Esophagus (tissue), 2 donors: ENCODE measurements around the gene SMNDC1. TPM values are rescaled to one million over a fixed set of nuclear protein-coding genes. Genes with fewer than 3 reads are reported as not detected.
"Not testable (repeated sequence)": the region's sequence is repeated elsewhere in the genome, so short reads cannot be mapped to it uniquely, and the experiment has no call there.

ENCODE experiments used
- H3K27ac ChIP-seq, 2 donors: one replicate each; pipeline ENCODE4 v1.5.1; 2013; ENCODE audit warnings: low read depth in 2 of 2, mild to moderate bottlenecking in 2 of 2, inconsistent platforms in 1 of 2, low read length in 1 of 2, moderate library complexity in 1 of 2
- H3K27me3 ChIP-seq, 2 donors: one replicate each; pipeline ENCODE4 v1.6.1; 2013; ENCODE audit warnings: low read length in 2 of 2, control low read depth in 1 of 2, mild to moderate bottlenecking in 1 of 2; ENCODE audit not compliant: insufficient read depth in 2 of 2, control insufficient read depth in 1 of 2
- H3K36me3 ChIP-seq, 2 donors: one replicate each; pipeline ENCODE4 v1.6.1; 2013; ENCODE audit warnings: low read length in 1 of 2; ENCODE audit not compliant: control insufficient read depth in 2 of 2, insufficient read depth in 2 of 2
- H3K4me1 ChIP-seq, 2 donors: one replicate each; pipeline ENCODE4 v1.6.1; 2013; ENCODE audit warnings: low read length in 1 of 2; ENCODE audit not compliant: control insufficient read depth in 2 of 2, insufficient read depth in 2 of 2
- H3K4me3 ChIP-seq, 2 donors: one replicate each; pipeline ENCODE4 v1.5.1; 2013; ENCODE audit warnings: low read length in 2 of 2, mild to moderate bottlenecking in 2 of 2, low read depth in 1 of 2, moderate library complexity in 1 of 2
- H3K9me3 ChIP-seq, 2 donors: one replicate each; pipeline ENCODE4 v1.6.1; 2013; ENCODE audit warnings: mild to moderate bottlenecking in 2 of 2, low read depth in 1 of 2, low read length in 1 of 2, moderate library complexity in 1 of 2; ENCODE audit not compliant: control insufficient read depth in 2 of 2, insufficient read depth in 1 of 2
- WGBS, 2 donors: extraction: QIAGEN DNeasy Blood & Tissue Kit; methylation state at CpG; one replicate each; pipeline ENCODE4 v1.1.7; 2013; 5-methylcytosine and 5-hydroxymethylcytosine counted together
- polyA plus RNA-seq, 2 donors: library from polyadenylated mRNA; stranded (reverse); fragments of 200-250 nt; gene quantifications; one replicate each; pipeline ENCODE4 v1.2.3, GENCODE V29; 2013
- donor health status: healthy with polysubstance abuse.
- donor health status: Bipolar disorder and iron deficiency.

The SMNDC1 gene
- polyA plus RNA-seq, 2 donors = 7.8 to 11.1 TPM

- H3K4me3 ChIP-seq = no peak overlapping the region
- WGBS, 2 donors = 86 to 87% methylated on average over 1 of the region's 1 CpG
- no peaks in the 10 kb centered on the region for H3K9me3 ChIP-seq
- H3K27me3 ChIP-seq = no peaks in the 10 kb centered on the region
- no peak overlapping the region for H3K27ac ChIP-seq
- no peaks in the 10 kb centered on the region for H3K4me1 ChIP-seq
- no peaks in the 10 kb centered on the region for H3K36me3 ChIP-seq
Measured at GRCh38 chr10:110267276-110267675, 37.4 kb downstream of the SMNDC1 start.

GRCh38 chr10:110265573-110266193 is 39.0 kb downstream of the SMNDC1 start:
- Histone ChIP-seq H3K4me1 (no peaks in the 10 kb centered on the region), H3K27me3 (no peaks in the 10 kb centered on the region), H3K36me3 (no peaks in the 10 kb centered on the region), H3K27ac (no peak overlapping the region), H3K4me3 (no peak overlapping the region), H3K9me3 (no peaks in the 10 kb centered on the region)
- 97 to 98% methylated on average over 4 of the region's 4 CpGs for WGBS, 2 donors

- Histone ChIP-seq H3K27me3 (no peaks in the 10 kb centered on the region), H3K9me3 (no peaks in the 10 kb centered on the region), H3K27ac (no peak overlapping the region), H3K4me3 (no peak overlapping the region), H3K4me1 (no peaks in the 10 kb centered on the region), H3K36me3 (no peaks in the 10 kb centered on the region)
- 62 to 72% methylated on average over 1 of the region's 1 CpG for WGBS, 2 donors
Measured at GRCh38 chr10:110263164-110263563, 41.6 kb downstream of the SMNDC1 start.

GRCh38 chr10:110260746-110261477 is 43.8 kb downstream of the SMNDC1 start:
- Histone ChIP-seq H3K36me3 (no peaks in the 10 kb centered on the region), H3K9me3 (no peaks in the 10 kb centered on the region), H3K27ac (no peak overlapping the region), H3K27me3 (no peaks in the 10 kb centered on the region), H3K4me1 (no peaks in the 10 kb centered on the region), H3K4me3 (no peak overlapping the region)
- 64 to 81% methylated on average over 1 of the region's 1 CpG for WGBS, 2 donors

GRCh38 chr10:110259317-110259716 is 45.4 kb downstream of the SMNDC1 start:
- Histone ChIP-seq H3K36me3 (no peaks in the 10 kb centered on the region), H3K27ac (no peak overlapping the region), H3K9me3 (no peaks in the 10 kb centered on the region), H3K4me1 (no peaks in the 10 kb centered on the region), H3K4me3 (no peak overlapping the region), H3K27me3 (no peaks in the 10 kb centered on the region)

GRCh38 chr10:110258542-110258941 is 46.2 kb downstream of the SMNDC1 start:
- no peak overlapping the region for H3K27ac ChIP-seq
- no peaks in the 10 kb centered on the region for H3K27me3 ChIP-seq
- H3K9me3 ChIP-seq = no peaks in the 10 kb centered on the region
- no peak overlapping the region for H3K4me3 ChIP-seq
- no peaks in the 10 kb centered on the region for H3K36me3 ChIP-seq
- WGBS, 2 donors = 93 to 96% methylated on average over 1 of the region's 1 CpG
- H3K4me1 ChIP-seq = no peaks in the 10 kb centered on the region

- Histone ChIP-seq H3K4me1 (no peaks in the 10 kb centered on the region), H3K27me3 (no peaks in the 10 kb centered on the region), H3K36me3 (peaks cover 0 to 2% of the 10 kb centered on the region in 2 donors), H3K9me3 (no peaks in the 10 kb centered on the region), H3K4me3 (no peak overlapping the region), H3K27ac (no peak overlapping the region)
Measured at GRCh38 chr10:110254467-110254866, 50.3 kb downstream of the SMNDC1 start.

GRCh38 chr10:110252151-110252550 is 52.6 kb downstream of the SMNDC1 start:
- H3K4me1 ChIP-seq = no peaks in the 10 kb centered on the region
- H3K27me3 ChIP-seq = no peaks in the 10 kb centered on the region
- 84 to 93% methylated on average over 1 of the region's 1 CpG for WGBS, 2 donors
- no peak overlapping the region for H3K27ac ChIP-seq
- no peak overlapping the region for H3K4me3 ChIP-seq
- H3K36me3 ChIP-seq = peaks cover 0 to 2% of the 10 kb centered on the region in 2 donors
- H3K9me3 ChIP-seq = no peaks in the 10 kb centered on the region

GRCh38 chr10:110251392-110251791 is 53.3 kb downstream of the SMNDC1 start:
- WGBS, 2 donors = 90 to 95% methylated on average over 1 of the region's 1 CpG
- not testable (repeated sequence) for H3K4me3 ChIP-seq, H3K27ac ChIP-seq, H3K4me1 ChIP-seq, H3K9me3 ChIP-seq, H3K27me3 ChIP-seq, H3K36me3 ChIP-seq

- not testable (repeated sequence) for H3K36me3 ChIP-seq, H3K4me1 ChIP-seq, H3K4me3 ChIP-seq, H3K9me3 ChIP-seq, H3K27ac ChIP-seq, H3K27me3 ChIP-seq
- 64 to 89% methylated on average over 1 of the region's 1 CpG for WGBS, 2 donors
Measured at GRCh38 chr10:110249489-110249888, 55.2 kb downstream of the SMNDC1 start.
